ENCODE data around the gene TAF9. TPM values are rescaled to one million over a fixed set of nuclear protein-coding genes. Genes with fewer than 3 reads are reported as not detected.

The TAF9 gene
- total and polyA plus RNA-seq, 2 of the 13 experiments (the other 11 are each of a cell fraction or from before 2014, with no cell fraction given): 113 to 218 TPM

DNA sequence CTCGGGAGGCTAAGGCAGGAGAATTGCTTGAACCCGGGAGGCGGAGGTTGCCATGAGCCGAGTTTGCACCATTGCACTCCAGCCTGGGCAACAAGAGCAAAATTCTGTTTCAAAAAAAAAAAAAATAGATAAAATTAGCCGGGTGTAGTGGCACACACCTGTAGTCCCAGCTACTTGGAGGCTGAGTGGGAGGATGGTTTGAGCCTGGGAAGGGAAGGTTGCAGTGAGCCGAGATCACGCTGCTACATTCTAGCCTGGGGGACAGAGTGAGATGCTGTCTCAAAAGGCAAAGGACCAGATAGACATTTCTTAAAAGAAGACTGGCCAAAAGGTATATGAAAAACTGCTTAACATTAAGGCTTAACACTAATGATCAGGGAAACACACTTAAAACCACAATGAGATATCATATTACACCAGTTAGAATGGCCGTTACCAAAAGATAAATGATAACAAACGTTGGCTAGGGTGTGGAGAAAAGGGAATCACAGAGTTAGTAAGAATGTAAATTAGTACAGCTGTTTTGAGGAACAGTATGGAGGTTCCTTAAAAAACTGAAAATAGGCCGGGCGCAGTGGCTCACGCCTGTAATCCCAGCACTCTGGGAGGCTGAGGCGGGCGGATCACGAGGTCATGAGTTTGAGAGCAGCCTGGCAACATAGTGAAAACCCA is 35.5 kb upstream of the TAF9 start:
- 97% methylated on average over 15 of the region's 15 CpGs for WGBS (ENCODE audit: low lambda C conversion rate)
- Histone ChIP-seq H3K9me3 (ENCODE audit: low read length) (no peaks in the 10 kb centered on the region), H3K4me3 (replicated peaks in 1 of 3; ENCODE audit: insufficient read depth in 1 of 3, low read depth in 2 of 3, low read length in 3 of 3) (no peak overlapping the region), H3K27me3 (ENCODE audit: control insufficient read depth in 1 of 2, insufficient read depth in 2 of 2, low read length in 2 of 2) (no peaks in the 10 kb centered on the region), H3K4me2 (ENCODE audit: low read depth, low read length) (no peak overlapping the region), H4K20me1 (ENCODE audit: insufficient read depth, low read length) (no peaks in the 10 kb centered on the region), H3K27ac (ENCODE audit: extremely low read length, insufficient read depth, low read length) (no peak overlapping the region), H3K9ac (ENCODE audit: insufficient read depth, low read depth, low read length) (no peak overlapping the region), H3K36me3 (replicated peaks in 1 of 2; ENCODE audit: control insufficient read depth in 1 of 2, insufficient read depth in 2 of 2, low read length in 2 of 2) (peaks cover 3 to 18% of the 10 kb centered on the region in 2 experiments; a peak in 3 of 5 replicates), H2AFZ (ENCODE audit: low read length) (no peak overlapping the region), H3K4me1 (ENCODE audit: insufficient read depth, low read length) (no peaks in the 10 kb centered on the region), H3K79me2 (ENCODE audit: insufficient read depth, low read length) (no peaks in the 10 kb centered on the region)
- CTCF ChIA-PET (ENCODE audit: low intra/inter-chr PET ratio, low total read pairs): no interaction called here
- no peak for TF ChIP-seq HMG20B (CRISPR knock-in tag; conservative IDR thresholded peaks at IDR 0.05)
- TF ChIP-seq KLF13 (CRISPR knock-in tag; IDR thresholded peaks at IDR 0.05): no peak
- TF ChIP-seq, protein P1, sequence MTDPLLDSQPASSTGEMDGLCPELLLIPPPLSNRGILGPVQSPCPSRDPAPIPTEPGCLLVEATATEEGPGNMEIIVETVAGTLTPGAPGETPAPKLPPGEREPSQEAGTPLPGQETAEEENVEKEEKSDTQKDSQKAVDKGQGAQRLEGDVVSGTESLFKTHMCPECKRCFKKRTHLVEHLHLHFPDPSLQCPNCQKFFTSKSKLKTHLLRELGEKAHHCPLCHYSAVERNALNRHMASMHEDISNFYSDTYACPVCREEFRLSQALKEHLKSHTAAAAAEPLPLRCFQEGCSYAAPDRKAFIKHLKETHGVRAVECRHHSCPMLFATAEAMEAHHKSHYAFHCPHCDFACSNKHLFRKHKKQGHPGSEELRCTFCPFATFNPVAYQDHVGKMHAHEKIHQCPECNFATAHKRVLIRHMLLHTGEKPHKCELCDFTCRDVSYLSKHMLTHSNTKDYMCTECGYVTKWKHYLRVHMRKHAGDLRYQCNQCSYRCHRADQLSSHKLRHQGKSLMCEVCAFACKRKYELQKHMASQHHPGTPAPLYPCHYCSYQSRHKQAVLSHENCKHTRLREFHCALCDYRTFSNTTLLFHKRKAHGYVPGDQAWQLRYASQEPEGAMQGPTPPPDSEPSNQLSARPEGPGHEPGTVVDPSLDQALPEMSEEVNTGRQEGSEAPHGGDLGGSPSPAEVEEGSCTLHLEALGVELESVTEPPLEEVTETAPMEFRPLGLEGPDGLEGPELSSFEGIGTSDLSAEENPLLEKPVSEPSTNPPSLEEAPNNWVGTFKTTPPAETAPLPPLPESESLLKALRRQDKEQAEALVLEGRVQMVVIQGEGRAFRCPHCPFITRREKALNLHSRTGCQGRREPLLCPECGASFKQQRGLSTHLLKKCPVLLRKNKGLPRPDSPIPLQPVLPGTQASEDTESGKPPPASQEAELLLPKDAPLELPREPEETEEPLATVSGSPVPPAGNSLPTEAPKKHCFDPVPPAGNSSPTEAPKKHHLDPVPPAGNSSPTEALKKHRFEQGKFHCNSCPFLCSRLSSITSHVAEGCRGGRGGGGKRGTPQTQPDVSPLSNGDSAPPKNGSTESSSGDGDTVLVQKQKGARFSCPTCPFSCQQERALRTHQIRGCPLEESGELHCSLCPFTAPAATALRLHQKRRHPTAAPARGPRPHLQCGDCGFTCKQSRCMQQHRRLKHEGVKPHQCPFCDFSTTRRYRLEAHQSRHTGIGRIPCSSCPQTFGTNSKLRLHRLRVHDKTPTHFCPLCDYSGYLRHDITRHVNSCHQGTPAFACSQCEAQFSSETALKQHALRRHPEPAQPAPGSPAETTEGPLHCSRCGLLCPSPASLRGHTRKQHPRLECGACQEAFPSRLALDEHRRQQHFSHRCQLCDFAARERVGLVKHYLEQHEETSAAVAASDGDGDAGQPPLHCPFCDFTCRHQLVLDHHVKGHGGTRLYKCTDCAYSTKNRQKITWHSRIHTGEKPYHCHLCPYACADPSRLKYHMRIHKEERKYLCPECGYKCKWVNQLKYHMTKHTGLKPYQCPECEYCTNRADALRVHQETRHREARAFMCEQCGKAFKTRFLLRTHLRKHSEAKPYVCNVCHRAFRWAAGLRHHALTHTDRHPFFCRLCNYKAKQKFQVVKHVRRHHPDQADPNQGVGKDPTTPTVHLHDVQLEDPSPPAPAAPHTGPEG (CRISPR knock-in tag; IDR thresholded peaks at IDR 0.05): no peak
- TF ChIP-seq, protein P2, sequence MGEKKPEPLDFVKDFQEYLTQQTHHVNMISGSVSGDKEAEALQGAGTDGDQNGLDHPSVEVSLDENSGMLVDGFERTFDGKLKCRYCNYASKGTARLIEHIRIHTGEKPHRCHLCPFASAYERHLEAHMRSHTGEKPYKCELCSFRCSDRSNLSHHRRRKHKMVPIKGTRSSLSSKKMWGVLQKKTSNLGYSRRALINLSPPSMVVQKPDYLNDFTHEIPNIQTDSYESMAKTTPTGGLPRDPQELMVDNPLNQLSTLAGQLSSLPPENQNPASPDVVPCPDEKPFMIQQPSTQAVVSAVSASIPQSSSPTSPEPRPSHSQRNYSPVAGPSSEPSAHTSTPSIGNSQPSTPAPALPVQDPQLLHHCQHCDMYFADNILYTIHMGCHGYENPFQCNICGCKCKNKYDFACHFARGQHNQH (CRISPR knock-in tag; IDR thresholded peaks at IDR 0.05): no peak
- no peak for TF ChIP-seq ZNF782 (CRISPR knock-in tag; IDR thresholded peaks at IDR 0.05; ENCODE audit: borderline replicate concordance)
- intact Hi-C loops (cut with micrococcal nuclease; ENCODE audit: unreplicated experiment): no loop called here
- FAIRE-seq (no peak), DNase-seq (ENCODE audit: low spot score) (no peak), ATAC-seq (no peak)
- in situ Hi-C loops (cut with HindIII; ENCODE audit: extremely low pct_ligation_motif_present, low pct_unique_long_range_greater_than_20kb): no loop called here
- POLR2A ChIA-PET: no interaction called here
- no TSS peak for BruUV-seq (replicated peaks)
